T-helper 1 cell (primary cell): ENCODE results near the gene SMIM1.
A peak's percentile ranks its signal among the peaks of the same experiment; 100 is the strongest.
"Not testable (repeated sequence)": the region's sequence is repeated elsewhere in the genome, so short reads cannot be mapped to it uniquely, and the experiment has no call there.

Experiments
- DNase-seq, 5 donors: peaks; one replicate each; pipeline ENCODE4 v3.0.0-alpha.2; 2012 to 2020

SMIM1 gene

DNA sequence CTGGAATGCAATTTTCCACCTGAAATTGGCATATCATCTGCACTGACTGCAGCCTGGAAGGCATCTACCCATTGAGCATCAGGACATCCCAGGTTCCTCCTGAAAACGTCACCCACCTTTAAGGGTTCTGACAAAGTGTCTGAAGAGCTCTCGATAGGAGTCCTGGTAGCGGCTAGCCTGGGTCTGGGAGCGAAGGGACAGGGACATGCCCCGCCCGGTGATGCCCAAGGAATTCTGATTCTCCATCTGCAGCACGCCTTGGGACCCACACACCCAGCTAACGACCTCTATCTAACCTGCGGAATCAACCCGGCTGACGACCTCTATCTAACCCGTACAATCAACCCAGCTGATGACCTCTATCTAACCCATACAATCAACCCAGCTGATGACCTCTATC is 33.6 kb upstream of the SMIM1 start:
- no peak for DNase-seq

- DNase-seq = no peak
Measured at GRCh38 chr1:3740042-3740441, 32.5 kb upstream of the SMIM1 start.

DNA sequence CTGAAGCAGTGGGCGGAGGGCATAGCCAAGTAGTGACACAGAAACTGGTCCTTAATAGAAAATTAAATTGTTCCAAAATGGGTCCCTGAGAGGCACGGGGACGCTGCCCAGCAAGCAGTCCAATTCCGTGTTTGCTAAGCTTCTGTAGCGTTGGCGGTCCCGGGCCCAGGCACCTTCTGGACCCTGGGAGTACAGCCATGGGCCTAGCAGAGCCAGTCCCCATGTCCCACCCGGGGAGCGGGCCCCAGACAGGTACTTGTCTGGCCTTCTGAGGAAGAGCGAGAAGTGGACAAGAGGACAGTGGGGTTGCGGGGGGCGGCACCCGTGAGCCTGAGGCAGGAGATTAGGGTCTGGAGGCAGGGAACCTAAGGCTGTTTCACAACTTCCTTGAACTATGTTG is 31.8 kb upstream of the SMIM1 start:
- DNase-seq = peak in 1 of 5 donors; percentile 2

DNA sequence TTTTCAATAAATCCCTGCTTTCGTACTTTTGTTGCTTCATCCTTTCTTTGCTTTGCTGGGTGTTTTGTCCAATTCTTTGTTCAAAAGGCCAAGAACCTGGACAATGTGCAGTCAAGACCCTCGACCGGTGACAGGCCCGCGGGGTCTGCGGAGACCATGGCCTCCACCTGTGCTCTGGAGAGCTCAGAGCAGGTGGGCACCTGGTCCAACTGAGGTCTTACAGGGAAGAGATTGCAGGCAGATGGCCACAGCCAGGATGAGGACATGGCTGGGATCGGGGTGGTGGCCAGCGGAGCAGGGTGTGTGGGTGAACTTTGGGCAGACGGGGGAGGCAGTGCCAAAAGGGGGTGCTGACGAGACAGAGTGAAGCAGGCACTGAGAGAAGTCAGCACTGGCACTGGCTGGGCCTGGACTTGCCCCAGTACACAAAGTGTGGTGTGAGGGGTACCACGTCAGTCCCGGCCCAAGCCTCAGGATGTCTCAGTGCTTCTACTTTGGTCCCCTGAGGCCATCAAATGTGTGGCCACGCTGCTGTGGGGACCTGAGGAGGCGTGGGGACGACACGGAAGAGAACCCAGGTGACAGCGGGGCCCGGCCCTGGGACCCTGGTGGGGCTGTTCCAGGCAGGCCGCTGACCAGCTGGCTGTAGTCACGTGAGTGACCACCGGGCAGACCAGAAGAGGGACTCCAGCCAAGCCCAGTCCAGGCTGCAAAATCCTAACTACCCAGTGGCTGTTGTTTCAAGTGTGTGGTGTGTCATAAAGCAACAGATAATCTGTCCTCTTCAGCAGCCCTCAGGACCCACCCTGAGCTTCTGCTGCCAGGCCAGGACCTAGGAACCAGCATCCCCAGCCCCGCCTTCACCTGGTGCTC is 30.7 kb upstream of the SMIM1 start:
- DNase-seq = peak in 1 of 5 donors; percentile 2

DNA sequence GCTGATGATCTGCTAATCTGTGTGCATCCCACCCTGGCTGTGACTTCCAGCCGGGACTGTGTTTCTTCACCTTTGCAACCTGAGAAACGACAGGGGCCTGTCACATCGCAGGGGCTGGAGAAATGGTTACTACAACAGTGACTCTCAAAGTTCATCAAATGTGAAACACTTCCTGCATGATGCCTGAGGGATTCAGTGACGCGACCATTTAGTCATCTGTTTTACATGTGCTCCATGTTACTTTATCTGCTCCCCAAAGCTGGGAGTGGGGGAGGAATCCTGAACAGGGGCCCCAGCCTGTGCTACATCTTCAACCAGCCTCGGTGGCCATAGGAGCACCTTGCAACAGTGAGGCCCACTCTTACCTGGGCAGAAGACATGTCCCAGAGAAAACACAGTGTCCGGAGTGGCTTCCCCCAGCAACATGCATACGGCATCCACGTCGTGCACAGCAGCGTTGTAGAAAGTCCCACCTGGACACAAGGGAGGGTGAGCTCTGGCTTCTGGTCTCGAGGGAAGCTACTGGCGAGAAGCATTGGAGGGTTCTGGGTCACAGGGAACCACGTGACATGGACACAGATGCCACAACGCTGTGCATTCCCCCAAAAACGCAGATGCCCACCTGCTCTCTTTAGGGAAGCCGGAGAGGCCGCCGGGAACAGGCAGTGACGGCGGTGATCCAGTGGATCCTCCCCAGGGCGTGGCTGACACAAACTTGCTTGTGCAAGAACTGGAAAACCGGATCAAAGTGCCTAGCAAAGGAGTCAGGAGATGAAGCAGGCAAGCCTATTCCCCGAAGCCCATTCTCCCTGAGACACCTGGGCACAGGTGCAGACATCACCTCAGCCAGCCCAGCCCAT is 29.9 kb upstream of the SMIM1 start:
- no peak for DNase-seq

DNA sequence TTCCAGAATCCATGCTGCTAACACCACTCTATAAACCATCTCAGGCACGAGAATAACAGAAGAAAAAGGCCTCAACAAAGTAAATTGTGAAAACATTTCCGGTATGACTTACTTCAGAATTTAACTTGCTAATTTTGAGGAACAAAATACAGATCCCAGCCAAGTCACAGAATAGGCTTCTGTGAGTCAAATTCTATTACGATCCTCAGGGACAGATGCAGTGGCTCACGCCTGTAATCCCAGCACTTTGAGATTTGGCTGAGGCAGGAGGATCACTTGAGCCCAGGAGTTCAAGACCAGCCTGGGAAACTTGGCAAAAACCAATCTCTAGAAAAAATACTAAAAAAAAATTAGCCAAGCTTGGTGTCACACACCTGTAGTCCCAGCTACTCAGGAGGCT is 29.1 kb upstream of the SMIM1 start:
- DNase-seq = no peak

DNA sequence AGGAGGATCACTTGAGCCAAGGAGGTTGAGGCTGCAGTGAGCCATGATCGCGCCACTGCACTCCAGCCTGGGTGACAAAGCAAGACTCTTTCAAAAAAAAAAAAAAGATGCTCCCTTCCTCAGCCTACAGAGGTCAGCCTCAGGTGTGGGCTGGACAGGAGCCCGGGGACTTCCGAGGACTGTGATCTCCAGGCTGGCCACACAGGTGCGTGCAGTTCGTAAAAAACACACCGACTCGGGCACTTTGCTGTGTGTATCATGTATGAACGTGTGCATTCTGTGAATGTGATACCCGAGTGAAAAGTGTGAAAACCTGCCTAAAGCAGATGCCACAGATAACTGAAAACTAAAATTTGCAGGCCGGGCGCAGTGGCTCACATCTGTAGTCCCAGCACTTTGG is 28.7 kb upstream of the SMIM1 start:
- DNase-seq = peak in 1 of 5 donors; percentile 0

DNA sequence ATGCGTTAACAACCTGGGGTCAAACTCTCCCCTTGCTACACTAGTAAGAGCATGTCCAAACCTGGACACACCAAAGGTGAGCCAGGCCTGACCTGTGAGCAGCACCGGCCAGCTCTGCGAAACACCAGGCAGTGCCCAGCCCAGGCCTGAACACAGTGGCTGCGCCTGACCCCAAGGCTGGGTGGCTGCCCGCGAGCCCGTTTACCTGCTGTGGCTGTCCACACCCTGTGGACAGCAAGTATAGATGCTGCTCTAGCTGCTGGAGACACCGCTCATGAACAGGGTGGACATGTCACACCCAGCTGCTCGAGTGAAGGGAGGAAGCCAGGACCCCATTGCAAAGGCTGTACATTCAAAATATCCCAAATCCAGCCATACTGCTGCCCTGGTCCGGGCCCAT is 27.9 kb upstream of the SMIM1 start:
- DNase-seq = peak in 1 of 5 donors; percentile 1

DNA sequence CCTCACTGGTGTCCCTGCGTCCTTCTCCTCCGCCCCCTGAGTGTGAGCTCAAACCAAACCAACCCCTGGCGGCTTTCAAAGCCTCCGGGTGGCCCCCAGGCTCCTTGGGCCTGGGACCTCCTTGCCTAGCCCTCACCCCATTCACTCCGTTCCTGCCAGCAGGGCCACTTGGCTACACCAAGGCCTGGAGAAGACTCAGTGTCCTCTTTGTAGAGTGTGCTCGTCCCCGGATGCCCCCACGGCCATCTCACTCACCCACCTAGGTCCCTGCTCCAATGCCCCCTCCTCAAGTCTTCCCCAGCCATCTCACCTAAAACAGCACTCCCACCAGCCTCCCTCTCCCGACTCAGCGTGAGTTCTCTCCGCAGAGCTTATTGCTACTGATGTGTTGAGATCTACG is 27.5 kb upstream of the SMIM1 start:
- DNase-seq = peak in 1 of 5 donors; percentile 5

DNA sequence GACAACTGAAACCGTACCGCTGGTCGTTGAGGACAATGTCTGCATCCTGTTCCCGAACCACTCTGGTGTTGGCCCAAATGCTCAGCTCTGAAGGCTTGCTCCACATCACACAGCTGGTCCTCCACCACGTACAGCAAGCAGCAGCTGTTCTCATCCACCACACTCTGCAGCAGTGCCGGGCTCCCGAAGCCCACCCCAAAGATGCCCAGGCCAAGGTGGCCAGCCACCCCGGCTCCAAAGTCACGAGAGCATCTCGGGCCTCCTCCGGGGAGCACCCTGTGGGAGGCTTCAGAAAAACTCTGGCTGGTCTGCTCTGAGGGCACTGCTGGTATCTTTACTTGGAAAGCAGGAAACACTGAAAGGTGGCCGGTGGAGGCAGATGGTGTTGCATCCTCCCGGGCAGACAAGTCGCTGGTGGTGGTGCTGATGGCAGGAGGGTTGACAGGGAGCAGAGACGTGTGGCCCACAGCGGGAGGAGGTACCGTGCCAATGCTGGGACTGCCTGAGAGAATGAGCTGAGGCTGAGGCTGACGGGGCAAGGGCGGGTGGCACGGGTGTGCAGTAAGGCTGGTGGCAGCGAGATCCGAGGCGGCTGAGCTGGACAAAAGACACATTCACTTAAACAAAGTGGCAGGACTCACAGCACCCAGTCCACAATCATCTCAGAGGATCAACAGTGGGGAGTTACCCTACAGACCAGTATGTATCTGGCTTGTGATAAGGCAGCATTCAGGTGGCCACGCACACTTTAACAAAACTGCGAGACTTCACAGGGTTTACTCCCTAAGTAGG is 26.8 kb upstream of the SMIM1 start:
- peak in 1 of 5 donors; percentile 3 for DNase-seq

- DNase-seq = peak in 1 of 5 donors; percentile 5
Measured at GRCh38 chr1:3746389-3746829, 26.1 kb upstream of the SMIM1 start.

DNA sequence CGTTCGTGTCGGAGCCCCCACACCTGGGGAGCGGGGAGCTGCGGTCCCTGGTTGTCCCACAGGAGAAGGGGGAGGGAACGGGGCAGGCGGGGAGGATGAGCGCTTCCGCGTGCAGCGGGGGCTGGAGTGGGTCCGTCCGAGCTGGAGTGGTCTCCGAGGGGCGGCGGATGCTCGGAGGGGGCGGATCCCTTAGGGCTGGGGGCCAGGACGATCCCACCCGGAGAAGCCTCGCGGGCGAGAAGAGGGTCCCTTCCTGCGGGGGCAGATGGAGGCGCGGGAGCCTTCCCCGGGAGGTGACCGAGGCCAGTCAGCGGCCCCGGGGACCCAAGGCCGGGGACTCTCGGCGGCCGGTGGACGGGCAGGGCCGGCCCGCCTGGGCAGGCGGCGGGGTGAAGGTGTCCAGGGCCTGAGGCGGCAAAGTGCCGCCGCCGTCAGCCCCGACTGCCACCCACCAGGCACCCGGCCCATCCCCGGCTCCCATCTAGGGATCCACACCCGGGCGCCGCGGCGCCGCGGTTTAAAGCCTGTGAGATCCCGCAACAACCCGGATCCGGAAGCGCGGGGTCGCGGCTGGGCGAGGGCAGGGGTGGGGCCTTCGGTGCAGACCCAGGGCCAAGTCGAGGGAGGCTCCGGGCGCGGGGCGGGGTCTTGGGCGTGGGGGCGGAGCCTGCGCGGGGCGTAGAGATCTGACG is 25.6 kb upstream of the SMIM1 start:
- DNase-seq = peak; percentile 72 to 86 (median 79)

- no peak for DNase-seq
Measured at GRCh38 chr1:3747522-3747848, 25.1 kb upstream of the SMIM1 start.

- no peak for DNase-seq
Measured at GRCh38 chr1:3747903-3748302, 24.6 kb upstream of the SMIM1 start.

DNA sequence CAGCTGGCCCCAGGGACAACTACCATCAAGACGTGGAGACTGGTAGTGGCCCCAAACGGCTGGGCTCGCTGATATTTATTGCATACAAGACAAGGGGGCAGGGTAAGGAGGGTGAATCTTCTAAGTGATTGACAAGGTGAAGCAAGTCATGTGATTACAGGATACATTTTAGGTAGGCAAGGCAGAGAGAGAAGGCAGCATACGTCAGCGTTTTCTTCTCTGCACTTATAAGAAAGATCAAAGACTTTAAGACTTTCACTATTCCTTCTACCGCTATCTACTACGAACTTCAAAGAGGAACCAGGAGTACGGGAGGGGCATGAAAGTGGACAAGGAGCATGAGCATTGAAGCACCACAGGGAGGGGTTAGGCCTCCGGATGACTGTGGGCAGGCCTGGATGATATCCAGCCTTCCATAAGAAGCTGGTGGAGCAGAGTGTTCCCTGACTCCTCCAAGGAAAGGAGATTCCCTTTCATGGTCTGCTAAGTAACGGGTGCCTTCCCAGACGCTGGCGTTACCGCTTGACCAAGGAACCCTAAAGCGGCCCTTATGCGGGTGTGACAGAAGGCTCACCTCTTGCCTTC is 24.1 kb upstream of the SMIM1 start:
- DNase-seq = not testable (repeated sequence)

DNA sequence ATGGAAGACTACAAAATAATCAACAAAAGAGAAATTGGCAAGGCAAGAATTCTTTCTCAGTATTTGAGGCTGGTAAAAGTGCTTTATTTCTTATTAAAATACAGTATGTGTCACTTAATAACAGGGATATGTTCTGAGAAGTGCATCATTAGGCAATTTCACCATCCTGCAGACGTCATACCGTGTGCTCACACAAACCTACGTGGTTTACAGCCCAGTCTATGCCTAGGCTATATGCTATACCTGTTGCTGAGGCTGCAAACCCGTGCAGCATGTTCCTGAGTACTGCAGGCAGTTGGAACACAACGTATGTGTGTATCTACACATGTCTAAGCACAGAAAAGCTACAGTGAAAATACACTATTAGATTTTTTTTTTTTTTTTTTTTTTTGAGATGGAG is 23.0 kb upstream of the SMIM1 start:
- no peak for DNase-seq

DNA sequence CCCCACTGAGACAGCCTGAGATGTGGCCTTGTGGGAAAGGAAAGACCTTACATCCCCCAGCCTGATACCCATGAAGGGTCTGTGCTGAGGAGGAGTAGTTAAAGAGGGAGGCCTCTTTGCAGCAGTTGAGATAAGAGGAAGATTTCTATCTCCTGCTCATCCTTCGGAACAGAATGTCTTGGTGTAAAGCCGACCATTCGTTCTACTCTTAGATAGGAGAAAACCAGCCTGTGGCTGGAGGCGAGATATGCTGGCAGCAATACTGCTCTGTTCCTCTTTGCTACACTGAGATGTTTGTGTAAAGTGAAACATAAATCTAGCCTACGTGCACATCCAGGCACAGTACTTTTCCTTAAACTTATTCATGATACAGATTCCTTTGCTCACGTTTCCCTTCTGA is 21.8 kb upstream of the SMIM1 start:
- DNase-seq = no peak

DNA sequence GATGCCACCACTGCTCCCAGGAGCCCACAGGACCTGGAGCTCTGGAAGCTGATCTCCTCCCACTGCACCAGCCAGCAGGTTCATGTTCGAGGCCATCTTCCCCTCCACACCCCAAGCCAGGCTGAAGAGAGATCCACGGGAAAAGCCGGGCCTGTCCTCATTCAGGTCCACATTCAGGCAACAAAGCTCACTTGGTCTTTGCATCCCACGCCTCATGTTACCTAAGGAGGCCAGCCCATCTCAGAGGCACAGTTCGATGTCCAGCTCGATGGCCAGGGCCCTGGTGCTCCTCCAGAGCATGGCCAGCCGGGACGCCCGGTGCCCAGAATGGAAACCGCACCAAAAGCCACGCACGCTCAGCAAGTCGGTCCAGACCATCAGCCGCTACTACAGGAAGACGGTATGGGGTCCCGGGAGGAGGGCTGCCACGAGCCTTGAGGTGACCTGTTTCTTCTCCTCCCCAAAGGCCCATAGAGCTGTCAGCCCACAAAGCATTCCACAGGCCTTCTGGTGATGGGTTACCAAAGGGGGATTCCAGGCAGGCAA is 20.1 kb upstream of the SMIM1 start, which contains the start of gene CCDC27:
TSS of gene CCDC27 (plus strand) at position 51 of the 546 bp plus-strand sequence. CDS start at position 83, 32 bp downstream.
- DNase-seq = no peak

DNA sequence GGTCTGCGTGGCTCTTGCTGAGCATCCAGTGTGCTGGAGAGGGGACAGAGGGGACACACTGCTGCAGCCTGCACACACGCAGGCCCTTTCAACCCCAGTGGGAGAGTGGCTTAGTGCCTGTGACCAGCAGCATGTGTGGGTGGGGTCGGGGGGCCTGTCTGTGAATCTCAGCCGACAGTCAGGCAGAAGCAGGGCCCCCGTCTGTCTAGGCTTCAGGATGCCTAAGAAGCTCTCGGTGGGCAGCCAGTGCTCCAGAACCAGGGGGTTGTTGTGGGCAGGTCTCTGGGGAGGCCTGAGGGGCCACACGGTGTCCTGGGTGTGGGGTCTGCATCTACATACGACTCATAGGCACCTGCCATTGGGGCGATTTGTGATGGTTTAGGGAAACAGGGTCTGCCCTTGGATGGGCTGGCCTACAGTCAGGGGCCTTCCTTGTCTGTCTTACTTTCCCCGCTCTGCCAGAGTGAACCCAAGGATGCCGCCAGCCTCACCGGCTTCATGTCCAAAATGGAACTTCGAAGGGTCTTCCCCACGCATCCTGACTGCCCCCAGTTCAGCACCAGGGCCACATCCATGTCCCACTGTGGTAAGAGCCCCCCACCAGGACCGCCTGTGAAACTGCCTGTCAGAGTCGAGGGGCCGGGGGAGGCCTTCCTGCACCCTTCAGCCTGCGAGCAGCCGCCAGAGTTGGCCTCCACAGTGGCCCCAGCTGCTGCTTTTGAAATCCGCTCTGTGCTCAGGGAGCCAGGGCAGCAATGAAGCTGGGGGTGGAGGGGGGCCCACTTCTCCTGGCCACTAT is 18.7 kb upstream of the SMIM1 start:
- DNase-seq = no peak

DNA sequence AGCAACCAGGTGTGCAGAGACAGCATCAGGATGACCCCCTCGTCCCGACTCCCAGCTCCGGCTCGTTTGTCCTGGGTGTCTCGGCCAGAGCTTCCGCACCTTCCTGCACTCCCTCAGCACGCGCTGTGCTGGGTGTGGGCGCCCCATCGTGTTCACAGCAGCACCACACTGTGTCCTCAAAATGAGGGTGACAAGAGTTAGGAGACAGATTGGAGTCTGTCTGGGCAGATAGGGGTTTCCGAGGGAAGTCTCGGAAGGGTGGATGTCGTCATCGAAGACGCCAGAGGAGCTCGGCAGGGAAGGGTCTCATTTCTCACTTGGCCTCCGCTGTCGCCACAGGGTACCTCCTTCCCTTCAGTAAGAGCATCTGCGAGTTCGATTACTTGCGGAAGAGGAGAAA is 16.2 kb upstream of the SMIM1 start:
- DNase-seq = no peak

GRCh38 chr1:3759164-3759563 is 13.4 kb upstream of the SMIM1 start:
- no peak for DNase-seq
